Fibroblast of pulmonary artery (primary cell): Measurements from ENCODE around the gene SUFU.
A peak's percentile ranks its signal among the peaks of the same experiment; 100 is the strongest.
"Not testable (repeated sequence)": the region's sequence is repeated elsewhere in the genome, so short reads cannot be mapped to it uniquely, and the experiment has no call there.

Source experiments
- DNase-seq: peaks from one replicate; pipeline ENCODE4 v3.0.0-alpha.2; 2010; ENCODE audit warnings: low read depth
- H3K4me3 ChIP-seq: replicated peaks from 2 replicates; pipeline ENCODE4 v1.5.1; 2011; ENCODE audit warnings: low read depth, mild to moderate bottlenecking, control low read depth, low read length, moderate library complexity
- TF ChIP-seq, protein P1 (sequence below): IDR thresholded peaks from 2 replicates; pipeline ENCODE4 v1.5.1; 2011; ENCODE audit warnings: mild to moderate bottlenecking, control low read depth, low read length, inconsistent platforms; ENCODE audit errors: missing control alignments

Gene SUFU

GRCh38 chr10:102497545-102497944, 6.2 kb upstream of the SUFU start:
- no peak for DNase-seq
- H3K4me3 ChIP-seq = no peak overlapping the region
- TF ChIP-seq, protein P1, sequence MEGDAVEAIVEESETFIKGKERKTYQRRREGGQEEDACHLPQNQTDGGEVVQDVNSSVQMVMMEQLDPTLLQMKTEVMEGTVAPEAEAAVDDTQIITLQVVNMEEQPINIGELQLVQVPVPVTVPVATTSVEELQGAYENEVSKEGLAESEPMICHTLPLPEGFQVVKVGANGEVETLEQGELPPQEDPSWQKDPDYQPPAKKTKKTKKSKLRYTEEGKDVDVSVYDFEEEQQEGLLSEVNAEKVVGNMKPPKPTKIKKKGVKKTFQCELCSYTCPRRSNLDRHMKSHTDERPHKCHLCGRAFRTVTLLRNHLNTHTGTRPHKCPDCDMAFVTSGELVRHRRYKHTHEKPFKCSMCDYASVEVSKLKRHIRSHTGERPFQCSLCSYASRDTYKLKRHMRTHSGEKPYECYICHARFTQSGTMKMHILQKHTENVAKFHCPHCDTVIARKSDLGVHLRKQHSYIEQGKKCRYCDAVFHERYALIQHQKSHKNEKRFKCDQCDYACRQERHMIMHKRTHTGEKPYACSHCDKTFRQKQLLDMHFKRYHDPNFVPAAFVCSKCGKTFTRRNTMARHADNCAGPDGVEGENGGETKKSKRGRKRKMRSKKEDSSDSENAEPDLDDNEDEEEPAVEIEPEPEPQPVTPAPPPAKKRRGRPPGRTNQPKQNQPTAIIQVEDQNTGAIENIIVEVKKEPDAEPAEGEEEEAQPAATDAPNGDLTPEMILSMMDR = no peak

DNA sequence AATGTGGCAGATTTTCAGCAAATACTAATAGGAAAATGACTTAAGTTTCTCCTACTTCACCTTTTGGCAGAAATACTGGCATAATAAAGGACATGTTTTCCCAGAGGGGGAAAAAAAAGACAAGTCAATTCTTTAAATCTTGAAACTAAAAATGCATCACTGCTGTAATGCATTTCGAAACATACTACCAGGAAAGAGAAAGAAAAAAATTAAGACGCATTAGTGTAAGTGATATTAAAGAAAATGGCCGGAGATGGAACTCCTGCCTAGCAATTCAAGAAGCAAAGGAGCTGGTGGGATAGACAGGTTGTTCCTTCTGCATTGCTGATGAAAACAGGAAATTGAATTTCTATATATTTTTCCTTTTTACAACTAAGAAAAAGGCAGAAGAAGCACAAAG, 4.4 kb upstream of the SUFU start:
- H3K4me3 ChIP-seq = no peak overlapping the region
- no peak for DNase-seq
- TF ChIP-seq, protein P1 = no peak

GRCh38 chr10:102500686-102501085, 3.1 kb upstream of the SUFU start:
- DNase-seq = not testable (repeated sequence)
- peak overlapping the region; percentile 100 for H3K4me3 ChIP-seq

DNA sequence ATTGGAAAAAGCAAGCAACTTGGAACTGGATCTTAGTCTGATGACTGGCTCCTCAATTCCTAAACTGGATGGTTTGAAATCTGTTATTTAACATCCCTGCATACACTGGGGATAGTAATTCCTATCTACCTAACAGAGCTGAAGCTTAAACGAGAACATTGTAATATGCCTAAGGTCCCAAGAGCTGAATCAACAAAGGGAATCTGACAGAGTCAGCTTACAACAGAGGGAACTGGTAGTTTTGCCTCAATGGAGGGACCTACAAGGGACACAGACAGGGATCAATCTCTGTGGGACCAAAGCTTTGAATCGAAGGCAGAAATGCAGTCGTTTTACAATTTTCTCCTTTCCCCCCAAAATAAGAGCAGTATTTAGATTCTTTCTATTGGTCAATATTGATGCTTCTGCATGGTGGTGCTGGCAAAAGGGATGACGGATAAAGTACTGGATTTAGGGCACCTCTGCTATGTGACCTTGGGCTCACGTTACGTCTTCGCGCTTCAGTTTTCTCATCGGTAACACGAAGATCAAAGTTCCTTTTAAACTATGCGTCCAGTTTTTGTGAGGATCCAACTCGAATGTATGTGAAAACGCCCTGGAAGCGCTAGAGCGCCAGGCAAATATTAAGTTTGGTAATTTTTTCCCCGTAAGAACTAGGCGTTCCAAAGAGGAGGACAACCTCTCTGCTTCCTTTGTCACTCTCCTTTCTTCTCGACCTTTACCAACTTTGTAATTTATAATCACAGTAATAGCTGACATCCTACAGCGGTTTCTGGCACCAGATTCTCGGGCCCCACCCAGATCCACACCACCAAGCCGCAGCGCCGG, 2.4 kb upstream of the SUFU start:
- TF ChIP-seq, protein P1 = no peak

GRCh38 chr10:102502029-102502336, 1.8 kb upstream of the SUFU start:
- peak overlapping the region; percentile 100 for H3K4me3 ChIP-seq
- DNase-seq = peak; percentile 100
- TF ChIP-seq, protein P1 = no peak

More for the DNA sequence above, 2.4 kb upstream of the SUFU start:
- H3K4me3 ChIP-seq = peak overlapping the region; percentile 100
- DNase-seq = no peak

DNA sequence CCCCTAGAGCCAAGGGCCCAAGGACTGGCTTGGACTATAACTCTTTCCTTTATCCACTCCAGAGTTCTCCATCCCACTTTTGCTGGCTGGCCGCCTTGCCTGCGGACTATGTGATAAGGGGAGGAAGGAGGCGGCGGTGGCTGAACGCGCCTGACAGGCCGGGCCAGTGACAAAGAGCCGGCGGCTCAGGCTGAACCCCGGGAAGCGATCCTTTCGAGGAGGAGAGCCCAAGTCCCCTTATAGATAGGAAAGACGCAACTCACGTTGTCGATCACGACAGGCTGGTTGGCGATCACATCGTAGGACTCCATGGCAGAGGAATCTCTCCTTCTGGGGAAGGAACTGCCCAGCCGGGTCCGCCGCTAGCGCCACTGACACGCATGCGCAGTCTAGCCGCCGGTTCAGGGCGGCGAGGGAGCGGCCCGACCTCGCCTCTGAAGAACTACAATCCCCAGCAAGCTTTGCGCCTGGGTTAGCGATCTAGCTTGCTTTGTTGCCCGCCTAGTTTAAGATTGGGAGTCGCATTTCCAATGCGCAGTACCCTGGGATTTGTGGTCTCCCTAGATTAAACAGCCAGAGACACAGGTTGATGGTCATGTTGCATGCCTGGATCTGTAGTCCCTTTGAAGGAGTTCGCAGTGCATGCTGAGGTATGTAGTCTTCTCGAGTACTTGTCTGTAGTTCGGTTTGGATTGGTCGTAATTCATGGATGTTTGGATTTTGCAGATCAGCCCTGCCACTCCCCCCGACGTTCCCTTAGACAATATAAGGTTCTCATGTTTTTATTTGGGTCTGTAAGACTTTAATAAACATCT, 1.2 kb upstream of the SUFU start, which contains the start of gene ACTR1A:
ACTR1A (minus strand) TSS at position 376 of the 815 bp plus-strand sequence; CDS start at position 311, 65 bp downstream.
- H3K4me3 ChIP-seq = peak within 1 kb of the TSS; percentile 100
- TF ChIP-seq, protein P1 = no peak
- peak; percentile 100 for DNase-seq

DNA sequence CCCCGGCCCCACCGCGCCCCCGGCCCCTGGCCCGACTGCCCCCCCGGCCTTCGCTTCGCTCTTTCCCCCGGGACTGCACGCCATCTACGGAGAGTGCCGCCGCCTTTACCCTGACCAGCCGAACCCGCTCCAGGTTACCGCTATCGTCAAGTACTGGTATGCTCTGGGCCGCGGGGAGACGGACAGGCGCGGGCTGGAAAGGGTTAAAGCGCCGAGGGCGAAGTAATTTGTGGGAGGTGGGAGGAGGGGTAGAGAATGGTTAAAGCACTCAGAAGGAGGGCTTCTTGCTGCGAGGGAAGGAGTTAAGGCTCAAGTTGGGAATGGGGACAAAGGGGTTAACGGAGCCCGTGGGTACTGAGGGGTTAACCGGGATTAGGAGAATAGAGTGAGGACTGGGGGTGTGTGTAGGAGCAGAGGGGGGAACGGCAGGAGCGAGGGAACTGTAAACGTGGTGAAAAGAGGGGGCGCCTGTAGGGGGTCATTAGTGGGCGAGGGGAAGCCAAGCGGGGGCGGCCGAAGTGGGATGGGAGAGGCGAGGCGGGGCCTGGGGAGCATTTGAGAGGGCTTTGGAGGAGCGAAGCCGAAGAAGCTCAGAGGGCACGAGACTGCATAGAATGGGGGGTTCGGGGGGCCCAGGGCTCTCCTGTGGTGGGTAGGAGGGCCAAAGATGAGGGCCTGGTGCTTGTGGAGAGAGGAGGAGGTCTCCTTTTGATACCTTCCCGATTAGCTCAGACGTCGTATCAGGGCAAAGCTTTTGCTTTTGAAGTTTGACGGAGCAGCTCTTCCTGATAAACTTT, 605 bp downstream of the SUFU start:
- TF ChIP-seq, protein P1 = no peak
- H3K4me3 ChIP-seq = peak overlapping the region; percentile 99
- DNase-seq = no peak
